Fibroblast of villous mesenchyme (primary cell): ENCODE data around the gene ADGRF1. TPM values are rescaled to one million over a fixed set of nuclear protein-coding genes. Genes with fewer than 3 reads are reported as not detected.
A peak's percentile ranks its signal among the peaks of the same experiment; 100 is the strongest.
"Not testable (repeated sequence)": the region's sequence is repeated elsewhere in the genome, so short reads cannot be mapped to it uniquely, and the experiment has no call there.

Experiments
- DNase-seq: peaks from one replicate; pipeline ENCODE4 v3.0.0-alpha.2; 2010; ENCODE audit warnings: low read depth
- H3K4me3 ChIP-seq: 2 replicates; pipeline ENCODE4 v1.5.1; 2011; ENCODE audit warnings: low read depth, mild to moderate bottlenecking, low read length
- CTCF ChIP-seq: IDR thresholded peaks from 2 replicates; pipeline ENCODE4 v1.5.1; 2012; ENCODE audit warnings: low read depth, mild to moderate bottlenecking, low read length; ENCODE audit not compliant: insufficient read depth
- total RNA-seq: library from RNA; depleted of rRNA; stranded (reverse); fragments of >200 nt; gene quantifications from 2 replicates; pipeline ENCODE4 v1.2.3, GENCODE V29; 2012

Gene ADGRF1
- total RNA-seq, 1 donor, result under 0.01 TPM

GRCh38 chr6:47061309-47062300 lies 19.5 kb upstream of the ADGRF1 start:
- TF ChIP-seq CTCF, result no peak
- DNase-seq, result peak; percentile 36

GRCh38 chr6:47059216-47059885 lies 17.2 kb upstream of the ADGRF1 start:
- no peak for DNase-seq
- TF ChIP-seq CTCF, result no peak
- H3K4me3 ChIP-seq, result no peak overlapping the region

More at GRCh38 chr6:47061309-47062300, 19.5 kb upstream of the ADGRF1 start:
- H3K4me3 ChIP-seq, result no peak overlapping the region

GRCh38 chr6:47057830-47058540 lies 15.9 kb upstream of the ADGRF1 start:
- H3K4me3 ChIP-seq, result no peak overlapping the region
- TF ChIP-seq CTCF, result no peak
- DNase-seq, result peak; percentile 49

- no peak for DNase-seq
Measured at GRCh38 chr6:47056832-47057231, 14.7 kb upstream of the ADGRF1 start.

GRCh38 chr6:47054302-47054701 lies 12.2 kb upstream of the ADGRF1 start:
- not testable (repeated sequence) for H3K4me3 ChIP-seq, DNase-seq

More at GRCh38 chr6:47056832-47057231, 14.7 kb upstream of the ADGRF1 start:
- no peak for TF ChIP-seq CTCF
- no peak overlapping the region for H3K4me3 ChIP-seq

GRCh38 chr6:47048638-47049037 lies 6.5 kb upstream of the ADGRF1 start:
- TF ChIP-seq CTCF, result no peak
- no peak for DNase-seq
- H3K4me3 ChIP-seq, result no peak overlapping the region
